LNCaP clone FGC (cell line): ENCODE measurements around the gene ATP2A1.
"Not testable (repeated sequence)": the region's sequence is repeated elsewhere in the genome, so short reads cannot be mapped to it uniquely, and the experiment has no call there.

Experiments
- DNase-seq: peaks from one replicate; pipeline ENCODE4 v3.0.0-alpha.2; 2011; ENCODE audit warnings: low read depth
- H3K4me3 ChIP-seq: 2 replicates; pipeline ENCODE4 v1.5.1; 2011; ENCODE audit warnings: mild to moderate bottlenecking, low read depth, low read length, control low read depth
- TF ChIP-seq, protein P1 (sequence below): IDR thresholded peaks from 2 replicates; pipeline ENCODE4 v1.5.1; 2012; ENCODE audit warnings: mild to moderate bottlenecking; ENCODE audit not compliant: control insufficient read depth, insufficient read depth; ENCODE audit errors: extremely low read depth

ATP2A1 gene

DNA sequence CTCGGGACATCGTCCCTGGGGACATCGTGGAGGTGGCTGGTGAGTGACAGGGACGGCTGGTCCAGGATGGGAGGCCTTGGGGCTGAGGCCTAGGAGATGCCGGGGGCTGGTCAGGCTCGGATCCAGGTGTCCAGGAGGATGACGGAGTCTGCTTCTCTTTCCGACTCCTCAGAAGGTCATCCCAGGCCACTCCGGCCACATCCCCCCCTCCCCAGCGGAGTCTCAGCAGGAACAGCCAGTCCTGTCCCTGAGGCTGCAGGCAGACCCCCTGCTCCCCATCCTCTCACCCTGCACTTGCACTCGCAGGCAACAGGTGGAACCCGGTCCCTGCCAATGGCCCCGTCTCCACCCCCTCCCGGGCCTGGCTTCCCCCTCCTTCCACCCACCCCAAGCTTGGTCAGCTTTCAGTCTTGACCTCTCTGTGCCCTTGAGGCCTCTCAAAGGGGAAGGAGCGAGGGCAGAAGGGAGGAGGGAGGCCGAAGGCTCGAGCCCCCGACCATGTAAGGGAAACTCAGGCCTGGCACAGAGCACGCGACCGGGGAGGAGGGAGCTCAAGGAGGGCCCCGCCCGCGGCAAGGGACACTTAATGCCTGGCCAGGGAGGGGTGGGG, 4.4 kb downstream of the ATP2A1 start:
- TF ChIP-seq, protein P1, sequence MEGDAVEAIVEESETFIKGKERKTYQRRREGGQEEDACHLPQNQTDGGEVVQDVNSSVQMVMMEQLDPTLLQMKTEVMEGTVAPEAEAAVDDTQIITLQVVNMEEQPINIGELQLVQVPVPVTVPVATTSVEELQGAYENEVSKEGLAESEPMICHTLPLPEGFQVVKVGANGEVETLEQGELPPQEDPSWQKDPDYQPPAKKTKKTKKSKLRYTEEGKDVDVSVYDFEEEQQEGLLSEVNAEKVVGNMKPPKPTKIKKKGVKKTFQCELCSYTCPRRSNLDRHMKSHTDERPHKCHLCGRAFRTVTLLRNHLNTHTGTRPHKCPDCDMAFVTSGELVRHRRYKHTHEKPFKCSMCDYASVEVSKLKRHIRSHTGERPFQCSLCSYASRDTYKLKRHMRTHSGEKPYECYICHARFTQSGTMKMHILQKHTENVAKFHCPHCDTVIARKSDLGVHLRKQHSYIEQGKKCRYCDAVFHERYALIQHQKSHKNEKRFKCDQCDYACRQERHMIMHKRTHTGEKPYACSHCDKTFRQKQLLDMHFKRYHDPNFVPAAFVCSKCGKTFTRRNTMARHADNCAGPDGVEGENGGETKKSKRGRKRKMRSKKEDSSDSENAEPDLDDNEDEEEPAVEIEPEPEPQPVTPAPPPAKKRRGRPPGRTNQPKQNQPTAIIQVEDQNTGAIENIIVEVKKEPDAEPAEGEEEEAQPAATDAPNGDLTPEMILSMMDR, result no peak
- DNase-seq, result no peak
- no peak overlapping the region for H3K4me3 ChIP-seq

- DNase-seq, result no peak
- TF ChIP-seq, protein P1, result no peak
- no peak overlapping the region for H3K4me3 ChIP-seq
Observed at GRCh38 chr16:28883221-28883996, 5.1 kb downstream of the ATP2A1 start.

DNA sequence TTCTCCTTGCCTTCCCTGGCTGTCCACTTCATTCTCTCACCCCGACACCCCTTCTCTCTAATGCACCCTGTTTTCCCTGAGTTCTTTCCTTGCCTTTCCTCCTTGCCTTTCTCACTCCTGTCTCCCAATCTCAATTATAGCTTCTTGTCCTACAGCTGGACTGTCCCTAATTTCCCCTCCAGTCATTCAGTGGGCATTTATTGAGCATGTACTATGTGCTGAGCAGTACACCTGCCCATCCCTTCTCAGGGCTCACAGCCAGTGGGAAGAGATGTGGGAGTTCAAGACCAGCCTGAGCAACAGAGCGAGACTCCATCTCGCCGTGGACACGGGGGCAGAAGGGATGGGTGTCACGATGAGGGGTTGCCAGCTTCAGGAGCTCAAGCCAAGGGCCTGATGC, 5.8 kb downstream of the ATP2A1 start:
- no peak overlapping the region for H3K4me3 ChIP-seq
- DNase-seq, result no peak
- TF ChIP-seq, protein P1, result no peak

DNA sequence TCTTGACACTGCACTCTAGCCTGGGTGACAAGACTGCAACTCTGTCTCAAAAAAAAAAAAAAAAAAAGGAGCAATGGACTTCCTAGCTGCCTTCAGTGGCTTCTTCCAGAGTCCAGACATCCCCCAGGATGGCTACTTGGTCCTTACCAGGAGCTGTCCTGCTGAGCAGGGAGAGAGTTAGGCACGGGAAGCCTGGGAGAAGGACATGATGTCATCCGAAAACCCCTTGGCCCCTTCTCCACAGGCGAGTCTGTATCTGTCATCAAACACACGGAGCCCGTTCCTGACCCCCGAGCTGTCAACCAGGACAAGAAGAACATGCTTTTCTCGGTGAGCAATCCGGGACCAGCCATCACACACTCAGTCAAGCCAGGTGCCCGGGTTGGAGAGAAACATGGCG, 8.7 kb downstream of the ATP2A1 start:
- TF ChIP-seq, protein P1, result no peak
- no peak for DNase-seq

DNA sequence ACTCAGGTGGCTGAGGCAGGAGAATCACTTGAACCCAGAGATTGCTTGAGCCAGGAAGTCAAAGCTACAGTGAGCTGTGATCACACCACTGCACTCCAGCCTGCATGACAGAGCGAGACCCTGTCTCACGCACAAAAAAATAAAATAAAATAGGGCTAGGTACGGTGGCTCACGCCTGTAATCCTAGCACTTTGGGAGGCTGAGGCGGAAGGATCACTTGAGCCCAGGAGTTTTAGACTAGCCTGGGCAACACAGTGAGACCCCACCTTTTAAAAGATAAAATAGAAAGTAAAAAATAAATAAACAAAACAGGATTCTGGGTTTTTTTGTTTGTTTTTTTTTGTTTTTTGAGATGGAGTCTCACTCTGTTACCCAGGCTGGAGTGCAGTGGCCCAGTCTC, 12.1 kb downstream of the ATP2A1 start:
- not testable (repeated sequence) for H3K4me3 ChIP-seq, DNase-seq

More for the DNA sequence above, 8.7 kb downstream of the ATP2A1 start:
- H3K4me3 ChIP-seq, result no peak overlapping the region

DNA sequence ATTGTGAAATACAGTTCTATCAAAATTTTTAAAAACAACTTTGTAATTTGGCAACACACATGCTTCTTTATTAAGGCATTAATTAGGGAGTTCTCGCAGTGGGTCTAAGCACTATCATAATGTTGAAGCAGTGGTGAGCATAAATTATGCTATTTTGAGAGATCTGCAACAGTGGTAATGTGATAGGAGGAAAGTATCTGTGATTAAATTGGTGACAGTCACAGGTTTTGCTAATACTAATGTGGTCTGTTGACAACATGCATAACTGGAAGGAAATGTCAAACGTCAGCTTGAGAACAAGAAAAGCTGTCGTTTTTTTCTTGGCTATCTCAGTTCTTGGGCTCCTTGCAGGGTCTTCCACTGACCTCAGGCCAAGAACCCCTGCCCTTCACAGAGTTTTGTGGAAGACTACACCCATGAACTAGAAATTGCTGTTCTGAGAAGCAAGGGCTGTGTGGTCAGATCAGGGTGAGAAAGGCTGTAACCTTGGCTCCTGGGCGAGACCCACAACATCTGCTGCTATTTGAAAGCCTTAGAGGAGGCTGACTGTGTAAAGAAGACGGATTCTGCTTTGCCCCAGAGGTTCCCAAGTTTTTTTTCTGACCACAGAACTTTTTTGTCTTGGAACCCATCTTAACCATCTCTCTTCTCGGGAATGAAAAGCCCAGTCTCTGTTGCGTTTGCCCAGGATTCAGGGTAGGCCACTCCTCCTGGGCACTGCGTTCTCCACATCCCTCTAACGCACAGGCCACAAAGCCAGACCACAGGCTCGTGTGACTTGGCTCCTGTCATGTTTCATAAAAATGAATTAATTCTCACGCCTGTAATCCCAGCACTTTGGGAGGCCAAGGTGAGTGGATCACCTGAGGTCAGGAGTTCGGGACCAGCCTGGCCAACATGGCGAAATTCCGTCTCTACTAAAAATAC, 13.9 kb downstream of the ATP2A1 start:
- DNase-seq, result no peak
- TF ChIP-seq, protein P1, result no peak
- H3K4me3 ChIP-seq, result no peak overlapping the region

DNA sequence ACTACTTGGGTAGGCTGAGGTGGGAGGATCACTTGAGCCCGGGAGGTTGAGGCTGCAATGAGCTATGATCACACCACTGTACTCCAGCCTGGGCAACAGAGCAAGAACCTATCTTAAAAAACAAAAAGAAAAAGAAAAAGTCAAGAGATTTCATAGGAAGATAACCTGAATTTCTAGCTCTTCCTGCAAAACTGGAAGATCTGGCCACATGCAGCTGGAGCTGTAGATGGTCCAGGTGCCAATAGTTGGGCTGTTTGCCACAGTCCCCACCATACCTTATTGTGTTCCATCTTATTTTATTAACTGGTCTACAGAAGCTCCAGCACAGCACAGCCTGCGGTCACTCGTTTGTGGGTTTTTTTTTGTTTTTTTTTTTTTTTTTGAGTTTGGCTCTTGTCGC, 15.0 kb downstream of the ATP2A1 start:
- H3K4me3 ChIP-seq, result no peak overlapping the region
- TF ChIP-seq, protein P1, result no peak
- peak; percentile 26 for DNase-seq
